Measurements from ENCODE around the gene RHEBL1.

GRCh38 chr12:49105504-49106084, 35.8 kb upstream of the RHEBL1 start:
- no peak for TF ChIP-seq CTCF (optimal IDR thresholded peaks at IDR 0.05 in 1 of 3, IDR thresholded peaks at IDR 0.05 in 1 of 3, conservative IDR thresholded peaks at IDR 0.05 in 1 of 3; ENCODE audit: extremely low read depth in 1 of 3, insufficient read depth in 2 of 3, low read length in 3 of 3)
- TF ChIP-seq EZH2 (IDR thresholded peaks at IDR 0.05; ENCODE audit: low read length): no peak

Measured in keratinocyte (primary cell).